NCI-H510A (cell line): Measurements from ENCODE around the gene CPEB4.

Experiments
- DNase-seq: peaks from one replicate; lab custom pipeline; 2025; lab: John Stamatoyannopoulos, UW

CPEB4 gene

GRCh38 chr5:173884402-173885053, 3.6 kb upstream of the CPEB4 start:
- no peak for DNase-seq

- no peak for DNase-seq
Measured at GRCh38 chr5:173885054-173885443, 3.1 kb upstream of the CPEB4 start.

GRCh38 chr5:173885475-173886010, 2.6 kb upstream of the CPEB4 start:
- DNase-seq, result no peak

- no peak for DNase-seq
Measured at GRCh38 chr5:173886150-173886549, 2.0 kb upstream of the CPEB4 start.

GRCh38 chr5:173888473-173889131, 453 bp downstream of the CPEB4 start:
- no peak for DNase-seq

GRCh38 chr5:173890195-173890991, 2.2 kb downstream of the CPEB4 start:
- no peak for DNase-seq

GRCh38 chr5:173891308-173892116, 3.4 kb downstream of the CPEB4 start:
- no peak for DNase-seq

GRCh38 chr5:173893192-173893561, 5.0 kb downstream of the CPEB4 start:
- DNase-seq, result no peak

GRCh38 chr5:173895401-173896165, 7.4 kb downstream of the CPEB4 start:
- DNase-seq, result no peak

GRCh38 chr5:173896631-173897030, 8.5 kb downstream of the CPEB4 start:
- DNase-seq, result no peak

- no peak for DNase-seq
Measured at GRCh38 chr5:173901705-173902104, 13.6 kb downstream of the CPEB4 start.

- no peak for DNase-seq
Measured at GRCh38 chr5:173902334-173902733, 14.2 kb downstream of the CPEB4 start.

- DNase-seq, result no peak
Measured at GRCh38 chr5:173902743-173903142, 14.6 kb downstream of the CPEB4 start.

GRCh38 chr5:173903396-173904140, 15.4 kb downstream of the CPEB4 start:
- DNase-seq, result no peak

- DNase-seq, result no peak
Measured at GRCh38 chr5:173904151-173904550, 16.0 kb downstream of the CPEB4 start.

GRCh38 chr5:173907284-173907683, 19.1 kb downstream of the CPEB4 start:
- no peak for DNase-seq

- DNase-seq, result no peak
Measured at GRCh38 chr5:173907686-173908371, 19.7 kb downstream of the CPEB4 start.

- DNase-seq, result no peak
Measured at GRCh38 chr5:173909199-173909598, 21.1 kb downstream of the CPEB4 start.

GRCh38 chr5:173910215-173910614, 22.1 kb downstream of the CPEB4 start:
- DNase-seq, result no peak

GRCh38 chr5:173911623-173912022, 23.5 kb downstream of the CPEB4 start:
- DNase-seq, result no peak
